Frontal cortex (tissue), 4 donors: ENCODE results near the gene PRM3. TPM values are rescaled to one million over a fixed set of nuclear protein-coding genes. Genes with fewer than 3 reads are reported as not detected.
"Not testable (repeated sequence)": the region's sequence is repeated elsewhere in the genome, so short reads cannot be mapped to it uniquely, and the experiment has no call there.

Source experiments
- DNase-seq, 2 donors: peaks; one replicate each; pipeline ENCODE4 v3.0.0; 2012; ENCODE audit warnings: low spot score in 2 of 2
- FAIRE-seq: peaks from 2 replicates; lab custom pipeline; 2012; peaks lifted over from hg19 to GRCh38; lab: Jason Lieb, UNC
- total RNA-seq: library from RNA; depleted of rRNA; stranded (reverse); fragments of >200 nt; gene quantifications from one replicate; pipeline ENCODE4 v1.2.3, GENCODE V29; 2014
- donor health status: control.
- donor health status: control.
- donor health status: control.

PRM3 gene
- total RNA-seq, 1 donor from 2014 or later, result not detected

DNA sequence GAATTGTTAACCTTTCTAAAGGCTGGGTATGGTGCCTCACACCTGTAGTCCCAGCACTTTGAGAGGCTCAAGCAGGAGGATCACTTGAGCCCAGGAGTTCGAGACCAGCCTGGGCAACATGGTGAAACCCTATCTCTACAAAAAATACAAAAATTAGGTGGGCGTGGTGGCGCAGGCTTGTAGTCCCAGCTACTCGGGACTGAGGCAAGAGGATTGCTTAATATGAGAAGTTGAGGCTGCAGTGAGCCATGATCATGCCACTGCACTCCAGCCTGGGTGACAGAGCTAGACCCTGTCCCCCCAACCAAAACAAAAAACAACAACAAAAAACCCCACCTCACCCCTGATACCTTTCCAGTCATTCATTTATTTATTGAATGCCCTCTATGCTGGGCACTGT lies 16.3 kb upstream of the PRM3 start:
- not testable (repeated sequence) for DNase-seq, FAIRE-seq

DNA sequence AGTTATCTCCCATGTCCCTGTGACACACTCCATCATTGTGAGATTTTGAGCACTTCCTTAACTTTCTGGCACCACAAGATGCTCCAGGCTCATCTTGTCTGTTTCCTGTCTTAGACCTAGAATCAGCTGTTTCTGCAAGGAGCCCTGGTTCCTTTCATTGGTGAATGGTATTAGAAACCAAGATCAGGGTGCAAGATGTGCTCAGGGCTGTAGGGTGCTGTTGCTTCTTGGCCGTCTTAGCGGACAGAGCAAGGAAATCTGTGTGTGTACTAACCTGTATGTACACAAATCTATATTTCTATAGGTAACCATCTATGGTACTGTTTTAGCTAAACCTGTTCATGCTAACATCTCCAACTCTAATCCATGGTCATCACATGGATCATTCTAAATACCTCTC lies 15.8 kb upstream of the PRM3 start:
- no peak for FAIRE-seq
- DNase-seq, result no peak

DNA sequence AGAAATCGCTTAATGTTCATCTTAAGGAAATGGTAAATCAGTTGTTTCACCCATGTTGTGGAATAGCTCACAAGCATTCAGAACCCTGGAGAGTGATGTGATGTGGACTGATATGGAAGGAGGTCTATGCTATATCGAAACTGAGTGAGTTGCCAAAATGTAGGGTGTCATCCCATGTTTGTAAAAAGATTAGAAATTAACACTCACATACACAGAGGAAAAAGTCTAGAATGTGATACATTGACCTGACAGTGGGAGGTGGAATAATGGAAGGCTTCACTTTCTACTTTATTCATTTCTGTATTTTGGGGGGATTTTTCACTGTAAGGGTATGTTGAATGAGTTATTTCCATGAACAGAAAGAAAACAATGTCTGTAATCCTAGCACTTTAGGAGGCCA lies 12.4 kb upstream of the PRM3 start:
- FAIRE-seq (no peak), DNase-seq (no peak)

DNA sequence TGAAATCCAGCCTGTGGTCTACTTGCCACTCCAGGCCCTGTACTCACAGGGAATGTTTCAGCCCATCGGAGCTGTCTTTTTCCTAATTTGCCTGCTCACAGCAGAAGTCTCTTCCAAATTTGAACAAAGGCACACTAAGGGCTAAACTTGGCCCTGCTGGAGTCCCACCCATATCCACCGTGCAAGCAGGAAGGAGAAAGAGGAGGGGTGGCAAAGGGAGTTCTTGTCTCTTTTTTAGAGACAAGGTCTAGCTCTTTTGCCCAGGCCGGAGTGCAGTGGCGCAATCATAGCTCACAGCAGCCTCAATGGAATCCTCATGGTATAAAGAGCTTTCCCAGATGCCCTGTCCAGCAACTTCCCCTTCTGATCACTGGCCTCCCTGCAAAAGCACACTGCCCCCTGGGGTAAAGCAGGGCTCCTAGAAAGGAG lies 10.4 kb upstream of the PRM3 start:
- DNase-seq (no peak), FAIRE-seq (no peak)

DNA sequence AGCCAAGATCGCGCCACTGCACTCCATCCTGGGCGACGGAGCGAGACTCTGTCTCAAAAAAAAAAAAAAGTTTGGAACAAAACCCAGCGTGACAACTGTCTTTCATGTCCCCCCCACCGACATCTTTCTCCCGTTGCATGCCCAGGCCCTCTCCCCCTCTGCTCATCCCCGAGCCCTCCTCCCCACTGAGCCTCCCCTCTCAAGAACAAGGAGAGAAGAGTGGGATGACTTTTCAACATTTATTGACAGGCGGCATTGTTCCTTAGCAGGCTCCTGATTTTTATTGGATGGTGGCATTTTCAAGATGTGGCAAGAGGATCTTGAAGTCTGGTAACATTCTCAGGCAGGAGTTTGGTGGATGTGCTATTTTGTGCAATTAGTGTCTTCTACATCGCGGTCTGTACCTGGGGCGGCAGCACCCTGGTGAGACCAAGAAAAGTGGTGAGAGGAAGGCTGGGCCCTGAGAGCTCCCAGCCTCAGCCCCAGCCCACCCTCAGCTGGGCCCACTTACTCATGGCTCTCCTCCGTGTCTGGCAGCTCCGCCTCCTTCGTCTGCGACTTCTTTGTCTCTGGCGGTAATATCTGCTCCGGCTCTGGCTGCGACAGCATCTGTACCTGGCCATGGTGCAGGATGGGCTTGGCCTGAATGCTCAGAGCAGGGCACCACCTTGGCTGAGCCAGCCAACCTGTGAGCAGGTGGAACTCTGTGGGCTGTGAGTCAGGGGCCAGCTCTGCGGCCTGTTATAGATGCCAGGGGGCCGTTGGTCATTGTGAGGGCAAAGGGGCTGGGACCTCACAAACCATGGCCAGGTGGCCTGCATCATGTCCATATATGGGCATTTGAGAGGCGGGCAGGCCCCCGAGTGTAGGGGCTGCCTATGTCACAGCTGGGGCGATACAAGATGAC lies 7.4 kb upstream of the PRM3 start, which contains the start of gene PRM1:
PRM1 (minus strand) TSS at position 715 of the 907 bp plus-strand sequence; CDS start at position 623, 92 bp downstream.
- DNase-seq, result no peak
- FAIRE-seq, result no peak

DNA sequence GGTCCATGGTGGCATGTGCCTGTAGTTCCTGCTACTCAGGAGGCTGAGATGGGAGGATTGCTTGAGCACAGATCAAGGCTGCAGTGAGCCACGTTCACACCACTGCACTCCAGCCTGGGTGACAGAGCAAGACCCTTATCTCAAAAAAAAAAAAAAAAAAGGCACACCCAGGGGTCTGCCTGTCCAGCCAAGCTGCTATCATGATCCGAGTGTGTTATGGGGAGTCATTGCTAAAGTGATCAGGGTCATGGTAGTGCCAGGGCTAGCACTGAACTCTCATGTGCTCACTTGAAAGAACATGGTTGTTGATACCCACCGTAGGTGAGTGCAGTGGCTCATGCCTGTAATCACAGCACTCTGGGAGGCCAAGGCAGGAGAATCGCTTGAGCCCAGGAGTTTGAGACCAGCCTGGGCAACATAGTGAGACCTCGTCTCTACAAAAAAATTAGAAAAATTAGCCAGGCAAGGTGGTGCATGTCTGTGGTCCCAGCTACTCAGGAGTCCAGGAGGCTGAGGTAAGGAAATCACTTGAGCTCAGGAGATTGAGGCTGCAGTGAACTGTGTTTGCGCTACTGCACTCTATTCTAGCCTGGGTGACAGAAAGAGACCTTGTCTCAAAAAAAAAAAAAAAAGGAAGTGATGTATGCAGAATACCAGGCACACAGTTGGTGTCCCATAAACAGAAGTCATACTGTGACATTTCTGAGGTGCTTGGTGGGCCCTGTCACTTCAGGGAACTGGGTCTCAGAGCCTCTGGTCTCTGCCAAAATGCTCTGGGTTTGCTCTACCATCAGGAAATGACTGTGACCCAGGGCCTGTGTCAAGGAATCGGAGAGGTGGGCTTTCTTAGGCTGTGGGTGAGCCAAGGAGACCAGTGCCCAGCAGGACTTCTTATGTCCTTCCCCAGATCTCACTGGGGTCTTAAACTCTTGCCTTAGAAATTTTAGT lies 5.5 kb upstream of the PRM3 start:
- no peak for FAIRE-seq
- DNase-seq, result no peak

DNA sequence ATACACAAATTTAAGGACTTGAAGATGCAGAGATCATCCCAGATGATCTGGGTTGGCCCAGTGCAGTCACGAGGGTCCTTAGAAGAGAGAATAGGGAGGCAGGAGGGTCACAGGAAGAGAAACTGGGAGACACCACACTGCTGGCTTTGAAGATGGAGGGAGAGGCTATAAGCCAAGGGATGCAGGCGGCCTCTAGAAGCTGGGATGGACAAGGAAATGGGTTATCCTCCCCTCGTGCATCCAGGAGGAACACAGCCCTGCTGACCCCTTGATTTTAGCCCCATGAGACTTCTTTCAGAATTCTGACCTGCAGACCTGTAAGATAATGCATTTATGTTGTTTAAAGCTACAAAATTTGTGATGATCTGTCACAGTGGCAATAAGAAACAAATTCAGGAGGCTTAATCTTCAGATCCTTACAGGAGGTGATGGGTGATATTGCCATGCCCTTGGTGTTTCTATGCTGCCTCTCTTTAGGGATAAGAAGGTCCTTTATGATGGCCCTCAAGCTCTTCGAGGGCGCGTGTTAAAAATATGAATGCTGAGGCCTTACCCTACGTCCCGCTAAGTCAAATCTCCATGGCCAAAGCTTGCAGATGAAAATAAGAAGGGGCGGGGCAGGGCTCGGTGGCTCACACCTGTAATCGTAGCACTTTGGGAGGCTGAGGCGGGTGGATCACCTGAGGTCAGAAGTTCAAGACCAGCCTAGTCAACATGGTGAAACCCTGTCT lies 4.3 kb upstream of the PRM3 start:
- no peak for DNase-seq
- no peak for FAIRE-seq

DNA sequence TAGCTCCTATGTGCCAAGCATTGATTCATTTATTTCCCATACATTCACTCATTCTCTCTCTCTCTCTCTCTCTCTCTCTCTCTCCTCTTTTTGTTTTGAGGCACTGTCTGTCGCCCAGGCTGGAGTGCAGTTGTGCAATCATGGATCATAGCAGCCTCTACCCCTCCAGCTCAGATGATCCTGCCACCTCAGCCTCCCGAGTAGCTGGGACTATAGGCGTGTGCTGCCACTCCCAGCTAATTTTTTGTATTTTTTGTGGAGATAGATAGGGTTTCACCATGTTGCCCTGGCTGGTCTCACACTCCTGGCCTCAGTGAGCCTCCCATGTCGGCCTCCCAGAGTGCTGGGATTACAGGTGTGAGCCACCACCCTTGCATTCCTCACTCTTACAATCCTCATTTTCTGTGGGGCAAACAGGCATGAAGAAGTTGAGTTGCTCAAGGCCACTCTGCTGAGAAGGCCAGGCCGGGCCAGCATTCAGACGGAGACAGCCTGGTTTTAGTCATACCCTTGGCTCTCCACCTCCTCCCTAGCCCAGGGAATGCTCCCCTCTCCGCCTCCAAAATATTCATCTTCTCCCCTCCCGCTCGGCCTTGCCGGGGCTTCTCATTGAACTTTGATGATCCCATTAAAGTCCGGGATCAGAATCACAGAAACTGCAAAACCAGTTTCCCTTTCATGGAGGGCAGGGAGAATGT lies 3.6 kb upstream of the PRM3 start:
- FAIRE-seq (no peak), DNase-seq (no peak)

DNA sequence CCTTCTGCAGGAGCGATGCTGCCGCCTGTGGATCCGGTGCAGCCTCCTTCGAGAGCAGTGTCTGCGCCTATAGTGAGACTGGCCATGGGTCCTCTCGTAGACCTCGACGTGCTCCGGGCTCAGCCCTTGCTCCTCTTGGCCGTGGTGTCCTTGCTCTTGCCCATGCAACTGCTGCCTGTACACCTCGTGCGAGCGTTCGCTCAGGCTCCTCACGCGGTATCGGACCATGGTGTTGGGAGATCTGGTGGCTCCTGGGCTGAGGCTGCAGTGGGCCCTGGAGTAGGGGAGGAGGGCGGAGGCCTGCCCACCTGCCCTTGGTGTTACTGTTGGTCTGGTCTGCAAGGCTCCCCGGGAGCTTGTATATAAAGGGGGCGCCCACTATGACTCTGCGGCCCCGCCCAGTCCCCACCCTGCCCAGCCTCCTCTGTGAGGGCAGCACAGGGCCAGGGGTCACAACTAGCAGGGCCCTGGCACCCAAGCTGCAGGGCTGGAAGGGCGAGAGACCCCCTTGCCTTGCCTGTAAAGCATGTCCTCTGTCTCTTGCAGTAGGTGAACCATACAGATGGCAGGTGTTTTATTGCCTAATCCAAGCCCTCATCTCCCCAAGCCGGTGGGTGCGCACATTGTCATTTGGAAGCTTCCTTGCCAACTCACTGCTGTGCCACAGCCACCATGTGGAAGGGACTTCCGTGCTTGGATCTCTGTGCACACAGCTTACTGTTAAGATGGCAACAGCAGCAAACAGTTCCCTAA lies 2.9 kb upstream of the PRM3 start, which contains the start of gene PRM2:
PRM2 (minus strand) TSS at position 338 of the 753 bp plus-strand sequence; CDS start at position 228, 110 bp downstream.
- DNase-seq, result no peak
- FAIRE-seq, result no peak

DNA sequence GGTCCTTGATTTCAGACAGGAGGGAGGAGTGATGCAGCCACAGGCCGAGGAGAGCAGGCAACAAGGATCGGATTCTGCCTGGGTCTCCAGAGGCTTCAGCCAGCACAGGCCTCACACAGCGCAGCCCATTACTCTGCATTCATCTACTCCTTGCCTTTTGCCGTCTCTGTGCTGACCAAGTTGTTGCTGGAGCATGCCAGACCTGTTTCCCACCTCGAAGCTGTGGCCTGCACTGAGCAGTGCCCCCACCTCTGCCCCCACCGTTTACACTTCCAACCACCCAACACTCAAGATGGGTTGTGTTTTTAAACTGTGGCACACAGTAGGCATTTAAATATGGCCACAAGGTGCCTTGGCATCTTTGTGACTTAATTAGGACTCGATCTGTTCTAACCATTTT lies 1.5 kb upstream of the PRM3 start:
- no peak for DNase-seq
- no peak for FAIRE-seq

DNA sequence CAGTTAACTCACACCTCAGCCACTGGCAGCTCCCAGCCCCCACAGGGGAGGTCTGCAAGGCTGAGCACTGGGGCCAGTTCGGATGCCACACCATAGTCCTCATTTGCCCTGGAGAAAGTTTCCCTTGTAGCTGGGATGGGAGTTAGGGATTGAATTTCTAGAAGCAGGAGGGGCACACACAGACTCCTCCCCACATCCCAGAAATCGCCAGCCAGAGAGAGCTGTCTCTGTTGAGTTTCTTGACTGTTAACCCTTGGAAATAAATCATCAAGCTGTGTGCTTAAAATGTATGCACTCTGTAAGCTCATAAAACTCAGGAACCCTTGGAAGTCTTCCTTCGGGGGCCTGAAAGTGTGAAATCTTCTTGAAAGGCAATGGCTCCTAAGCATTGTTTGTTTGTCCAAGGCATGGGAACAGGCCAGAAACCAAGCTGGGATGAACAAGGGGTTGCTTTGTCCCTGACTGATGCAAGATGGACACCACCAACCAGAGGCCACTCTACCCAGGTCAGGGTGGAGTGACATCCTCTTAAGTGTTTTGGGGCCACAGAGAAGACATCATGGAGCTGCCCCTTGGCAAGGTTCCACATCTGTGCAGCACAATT lies 394 bp upstream of the PRM3 start:
- DNase-seq, result no peak
- no peak for FAIRE-seq

DNA sequence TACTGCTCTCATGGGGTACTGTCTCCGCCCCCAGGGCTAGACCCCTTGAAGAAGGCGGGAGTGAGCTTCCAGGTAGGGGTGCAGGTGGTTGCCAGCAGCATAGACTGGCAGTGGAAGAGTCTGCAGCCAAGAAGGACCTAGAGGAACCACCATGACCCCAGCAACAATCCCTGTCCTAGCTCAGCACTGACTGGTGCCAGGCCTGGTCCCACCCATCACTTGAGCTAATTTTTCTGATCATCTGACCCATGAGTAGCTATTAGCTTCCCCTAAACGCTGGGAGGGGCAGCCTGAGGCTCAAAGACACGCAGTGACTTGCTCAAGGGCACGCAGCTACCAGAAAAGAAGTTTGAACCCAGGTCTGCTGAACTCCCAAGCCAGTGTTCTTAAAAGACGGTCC lies 945 bp downstream of the PRM3 start:
- no peak for FAIRE-seq
- DNase-seq, result no peak

DNA sequence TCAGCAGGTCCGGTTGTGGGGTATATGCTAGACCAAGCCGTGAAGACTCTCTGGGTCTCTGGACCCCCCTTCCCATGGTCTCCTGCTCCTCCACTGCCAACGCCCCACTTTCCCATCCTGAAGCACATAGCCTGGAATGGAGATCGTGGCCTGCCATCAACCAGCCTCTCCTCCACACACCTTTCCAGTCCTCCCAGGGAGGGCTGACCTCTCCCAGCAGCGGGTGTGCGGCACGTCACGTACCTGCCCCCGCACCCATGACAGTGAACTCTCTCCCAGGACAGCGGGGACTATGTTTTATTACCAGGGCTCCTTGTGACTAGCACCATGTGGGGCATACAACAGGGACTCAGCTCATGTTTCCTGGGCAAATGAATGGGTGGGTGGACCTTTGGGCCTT lies 1.8 kb downstream of the PRM3 start:
- DNase-seq, result no peak
- FAIRE-seq, result no peak

DNA sequence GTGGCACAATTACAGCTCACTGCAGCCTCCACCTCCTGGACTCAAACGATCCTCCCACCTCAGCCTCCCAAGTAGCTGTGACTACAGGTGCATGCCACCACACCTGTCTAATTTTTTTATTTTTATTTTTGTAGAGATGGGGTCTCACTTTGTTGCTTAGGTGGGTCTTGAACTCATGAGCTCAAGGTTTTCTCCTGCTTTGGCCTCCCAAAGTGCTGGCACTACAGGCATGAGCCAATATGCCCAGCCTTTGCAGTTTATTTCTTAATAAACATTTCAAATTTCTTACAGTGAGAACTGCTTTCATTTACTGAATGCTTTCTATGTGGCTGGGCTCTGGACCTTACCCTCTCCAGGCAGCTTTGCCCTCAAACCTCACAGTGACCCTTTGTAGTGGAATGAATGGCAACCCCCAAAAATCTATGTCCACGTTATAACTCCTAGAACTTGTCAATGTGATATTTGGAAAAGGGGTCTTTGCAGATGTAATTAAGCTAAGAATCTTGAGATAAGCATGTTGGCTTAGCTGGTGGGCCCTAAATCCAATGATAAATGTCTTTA lies 2.7 kb downstream of the PRM3 start:
- DNase-seq (no peak), FAIRE-seq (no peak)

DNA sequence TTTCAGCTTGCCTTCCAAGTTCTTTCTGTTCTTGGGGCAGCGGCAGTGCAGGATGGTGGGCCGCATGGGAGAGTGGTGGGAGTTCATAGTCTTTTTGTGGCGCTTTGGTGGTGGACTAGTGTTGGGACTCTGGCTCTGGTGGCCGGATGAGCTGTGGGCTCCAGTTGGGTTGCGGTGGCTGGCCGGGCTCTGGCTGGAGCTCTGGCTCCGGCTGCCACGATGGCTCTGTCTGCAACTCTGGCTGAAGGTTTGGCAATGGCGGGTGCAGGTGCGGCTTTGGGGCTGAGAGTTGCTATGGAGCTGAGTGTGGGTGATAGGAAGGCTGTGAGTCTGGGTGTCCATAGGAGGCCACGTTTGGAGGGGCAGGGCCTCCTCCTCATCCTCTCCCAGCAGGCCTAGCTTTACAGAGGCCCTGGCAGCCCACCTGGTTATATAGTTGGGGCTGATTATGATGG lies 4.5 kb downstream of the PRM3 start, which contains the start of gene TNP2:
TNP2 (minus strand) TSS at position 405 of the 455 bp plus-strand sequence; CDS start at position 342, 63 bp downstream.
- DNase-seq (no peak), FAIRE-seq (no peak)

DNA sequence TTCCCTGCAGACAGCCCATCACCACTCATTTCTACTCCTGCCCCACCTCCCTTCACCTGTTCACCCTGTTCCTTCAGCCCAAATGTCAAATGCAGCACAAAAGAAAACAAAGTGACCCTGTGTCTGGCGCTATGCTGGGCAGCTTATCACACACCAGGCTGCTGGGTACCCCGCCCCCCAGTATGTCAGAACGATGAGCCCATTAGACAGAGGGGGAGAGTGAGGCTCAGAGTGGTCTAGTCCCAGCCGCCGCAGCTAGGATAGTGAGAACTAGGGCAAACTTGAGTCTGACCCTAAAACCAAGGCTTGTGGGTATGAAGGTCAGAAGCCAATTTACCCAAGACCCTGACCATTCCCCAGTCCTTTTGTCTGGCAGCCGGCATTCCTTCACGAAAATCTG lies 8.3 kb downstream of the PRM3 start:
- DNase-seq (no peak), FAIRE-seq (no peak)

DNA sequence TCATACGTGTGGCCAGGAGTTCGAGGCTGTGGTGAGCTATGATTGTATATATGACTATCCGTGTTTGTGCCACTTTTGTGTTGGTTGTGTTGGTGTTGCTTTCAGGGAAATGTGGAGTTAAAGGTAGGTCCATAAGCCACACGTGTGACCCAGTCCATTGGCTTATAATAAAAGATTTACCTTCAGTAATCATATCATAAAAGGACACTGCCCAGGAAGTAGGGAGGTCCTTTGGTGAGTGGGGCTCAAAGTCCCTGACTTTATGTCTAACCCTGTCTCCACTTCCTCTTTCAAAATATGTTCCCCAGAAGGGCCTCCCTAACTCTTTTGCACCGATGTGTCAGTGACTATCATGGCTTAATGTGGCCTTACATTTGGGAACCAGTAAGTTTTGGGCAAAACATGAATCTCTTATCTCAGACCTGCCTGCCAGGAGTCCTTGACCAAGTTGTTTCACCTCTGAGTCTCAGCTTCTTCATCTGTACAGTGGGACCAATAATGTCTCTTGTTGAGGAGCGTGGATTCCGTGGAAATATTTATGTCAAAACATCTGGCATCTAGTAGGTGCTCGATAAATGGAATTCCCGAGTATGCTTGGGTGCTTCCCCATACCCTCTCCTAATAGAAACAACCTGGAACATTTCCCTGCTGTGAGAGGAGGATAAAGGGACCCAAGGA lies 9.1 kb downstream of the PRM3 start:
- DNase-seq (no peak), FAIRE-seq (no peak)
